Measurements from ENCODE around the gene TNRC18.

TNRC18 gene

DNA sequence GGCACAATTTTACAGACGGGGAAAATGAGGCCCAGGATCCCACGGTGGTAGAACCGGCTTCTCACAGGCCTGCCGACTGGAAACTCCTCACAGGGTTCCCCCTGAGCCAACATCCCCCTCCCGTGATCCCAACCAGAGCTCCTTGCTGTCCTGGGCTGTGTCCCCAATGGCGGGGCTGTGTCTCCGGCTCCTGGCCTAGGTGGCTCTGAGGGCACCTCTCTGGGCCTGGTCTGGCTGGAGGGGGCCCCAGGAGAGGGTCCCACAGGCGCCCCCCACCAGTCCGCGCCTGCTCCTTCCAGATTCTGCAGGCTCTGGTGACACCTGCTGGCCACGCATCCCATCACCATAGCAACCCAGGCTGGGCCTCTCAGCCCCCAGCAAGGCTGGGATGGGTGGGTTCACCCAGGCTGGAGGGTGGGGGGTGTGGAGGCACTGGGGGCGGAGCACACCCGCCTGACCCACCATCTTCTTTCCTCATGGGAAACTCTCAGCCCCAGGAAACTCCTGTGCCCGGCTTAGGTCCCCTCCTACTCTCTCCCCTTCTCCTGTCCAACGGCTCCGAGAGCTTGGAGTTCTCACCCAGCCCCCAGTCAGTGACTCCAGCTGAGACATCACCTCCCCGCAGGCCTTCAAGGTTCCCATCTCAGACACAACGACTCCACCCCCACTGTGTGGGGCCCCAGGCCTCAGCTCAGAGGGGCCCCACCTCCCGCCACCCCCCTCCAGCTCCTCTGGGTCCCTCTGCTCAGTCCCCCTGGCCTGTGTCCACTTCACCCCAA lies 27.1 kb upstream of the TNRC18 start:
- DNase-seq (ENCODE audit: low read depth in 2 of 2) = no peak

DNA sequence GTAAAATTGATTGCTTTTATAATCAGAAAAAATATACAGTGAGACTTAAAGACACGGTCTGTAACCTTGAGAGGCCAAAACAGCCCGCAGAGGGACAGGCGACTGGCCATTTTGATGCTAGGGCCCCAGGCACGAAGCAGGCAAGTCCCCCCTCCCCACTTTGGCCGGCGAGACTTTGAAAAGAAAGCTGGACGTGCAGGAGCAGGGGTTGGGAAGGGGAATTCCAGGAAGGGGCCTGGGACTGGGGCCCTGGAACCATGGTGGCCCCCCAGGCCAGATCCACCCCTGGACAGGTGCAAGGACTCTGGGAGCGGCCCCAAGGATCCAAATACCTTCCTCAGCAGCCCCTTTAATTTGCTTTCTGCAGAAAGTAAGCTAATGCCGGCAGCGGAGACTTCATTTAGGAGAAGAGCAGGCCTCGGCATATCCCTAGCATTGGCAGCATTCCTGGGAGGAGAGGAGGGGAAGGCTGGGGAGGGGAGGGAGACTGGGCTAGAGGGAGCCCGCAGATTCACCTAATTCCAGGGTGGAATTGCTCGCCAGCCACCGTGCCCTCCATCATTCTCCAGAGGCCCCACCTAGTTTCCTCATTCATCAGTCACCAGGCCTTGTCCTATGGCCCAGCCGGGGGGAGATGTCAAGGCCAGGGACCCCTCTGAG lies 24.9 kb upstream of the TNRC18 start:
- DNase-seq (ENCODE audit: low read depth in 2 of 2) = no peak

DNA sequence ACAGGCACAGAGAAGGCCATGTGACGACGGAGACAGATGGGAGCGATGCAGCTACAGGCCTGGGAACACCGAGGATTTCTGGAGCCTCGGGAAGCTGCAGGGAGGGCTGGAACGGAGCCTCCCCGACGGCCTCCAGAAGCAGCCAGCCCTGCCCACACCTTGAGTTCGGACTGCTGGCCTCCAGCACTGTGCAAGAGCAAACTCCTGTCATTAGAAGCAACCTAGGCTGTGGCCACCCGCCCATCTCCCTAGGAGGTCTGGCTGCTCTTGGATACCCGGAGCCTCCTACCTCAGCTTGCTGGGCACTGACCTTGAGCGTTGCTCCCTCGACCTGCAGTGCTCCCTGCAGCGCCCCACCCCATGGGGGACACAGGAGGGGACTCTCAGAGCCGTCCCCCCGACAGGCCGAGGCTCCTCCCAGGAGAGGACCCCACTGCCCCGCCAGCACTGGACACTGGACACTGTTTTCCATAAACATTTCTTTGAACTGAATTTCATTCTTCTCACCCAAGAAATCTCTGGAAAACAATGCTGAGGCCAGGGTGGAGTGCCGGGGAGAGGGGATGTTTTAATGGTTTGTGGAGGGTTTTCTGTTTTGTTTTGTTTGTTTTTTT lies 22.5 kb upstream of the TNRC18 start:
- DNase-seq (ENCODE audit: low read depth in 2 of 2) = no peak

DNA sequence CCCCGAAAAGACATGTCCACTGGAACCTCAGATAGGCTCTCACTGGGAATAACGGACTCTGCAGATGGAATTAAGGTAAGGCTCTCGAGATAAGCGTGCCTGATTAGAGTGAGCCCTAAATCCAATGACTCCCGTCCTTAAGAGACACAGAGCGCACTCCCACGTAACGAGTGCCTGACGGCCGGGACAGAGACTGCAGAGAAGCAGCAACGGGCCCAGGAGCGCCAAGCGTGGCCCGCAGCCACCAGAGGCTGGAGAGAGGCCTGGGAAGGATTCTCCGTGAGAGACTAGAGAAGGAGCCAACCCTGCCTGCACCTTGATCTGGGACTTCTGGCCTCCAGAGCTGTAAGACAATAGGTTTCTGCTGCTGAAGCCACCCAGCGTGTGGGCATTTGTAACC lies 20.0 kb upstream of the TNRC18 start:
- no peak for DNase-seq (ENCODE audit: low read depth in 2 of 2)

DNA sequence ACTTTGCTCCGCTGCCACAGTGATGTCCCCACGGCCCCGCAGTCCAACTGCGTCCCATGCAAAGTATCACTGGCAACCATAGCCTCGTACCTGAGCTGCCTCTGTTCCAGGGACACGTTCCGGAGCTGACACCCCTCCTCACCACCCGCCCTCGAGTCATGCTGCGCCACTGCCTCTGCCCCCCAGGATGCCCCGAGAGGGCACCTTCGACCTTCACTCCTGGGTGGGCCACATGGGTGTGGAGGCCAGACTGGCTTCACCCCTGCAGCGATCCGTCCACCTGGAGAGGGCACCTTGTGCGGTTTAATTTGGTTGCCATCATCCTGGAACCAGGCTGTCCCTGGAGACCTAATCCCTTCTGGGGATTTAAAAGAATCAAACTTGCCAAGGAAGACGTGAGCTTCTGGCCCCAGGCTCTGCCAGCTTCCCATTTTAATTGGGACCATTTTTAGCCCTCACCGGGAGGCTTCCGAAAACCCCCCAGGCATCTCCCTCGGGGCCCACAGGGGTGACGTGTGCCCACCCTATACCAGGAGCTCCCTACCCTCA lies 19.2 kb upstream of the TNRC18 start:
- no peak for DNase-seq (ENCODE audit: low read depth in 2 of 2)

DNA sequence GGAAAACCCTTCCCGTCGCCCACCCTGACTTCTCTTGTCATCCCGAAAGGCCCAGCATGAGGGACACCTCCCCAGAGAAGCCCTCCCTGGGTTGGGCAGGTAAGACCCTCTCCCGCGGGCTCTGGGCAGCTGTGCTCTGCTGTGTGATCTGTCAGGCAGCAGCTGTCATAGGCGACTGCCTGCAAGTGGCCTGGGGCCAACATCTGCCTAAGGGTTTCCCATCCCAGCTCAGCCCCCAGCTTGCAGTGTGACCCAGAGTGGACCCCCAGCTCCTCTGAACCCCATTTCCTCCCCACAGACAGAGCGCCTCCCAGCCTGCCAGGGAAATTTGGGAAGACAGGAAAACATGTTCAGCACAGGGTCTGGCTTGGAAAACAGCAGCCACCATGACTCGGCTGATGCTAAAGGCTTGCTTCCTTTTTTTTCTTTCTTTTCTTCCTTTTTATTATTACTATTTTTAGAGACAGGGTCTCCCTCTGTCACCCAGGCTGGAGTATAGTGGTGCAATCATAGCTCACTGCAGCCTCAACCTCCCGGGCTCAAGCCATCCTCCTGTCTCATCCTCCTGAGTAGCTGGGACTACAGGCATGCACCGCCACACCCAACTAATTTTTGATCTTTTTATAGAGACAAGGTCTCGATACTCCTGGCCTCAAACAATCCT lies 18.3 kb upstream of the TNRC18 start:
- no peak for DNase-seq (ENCODE audit: low read depth in 2 of 2)

DNA sequence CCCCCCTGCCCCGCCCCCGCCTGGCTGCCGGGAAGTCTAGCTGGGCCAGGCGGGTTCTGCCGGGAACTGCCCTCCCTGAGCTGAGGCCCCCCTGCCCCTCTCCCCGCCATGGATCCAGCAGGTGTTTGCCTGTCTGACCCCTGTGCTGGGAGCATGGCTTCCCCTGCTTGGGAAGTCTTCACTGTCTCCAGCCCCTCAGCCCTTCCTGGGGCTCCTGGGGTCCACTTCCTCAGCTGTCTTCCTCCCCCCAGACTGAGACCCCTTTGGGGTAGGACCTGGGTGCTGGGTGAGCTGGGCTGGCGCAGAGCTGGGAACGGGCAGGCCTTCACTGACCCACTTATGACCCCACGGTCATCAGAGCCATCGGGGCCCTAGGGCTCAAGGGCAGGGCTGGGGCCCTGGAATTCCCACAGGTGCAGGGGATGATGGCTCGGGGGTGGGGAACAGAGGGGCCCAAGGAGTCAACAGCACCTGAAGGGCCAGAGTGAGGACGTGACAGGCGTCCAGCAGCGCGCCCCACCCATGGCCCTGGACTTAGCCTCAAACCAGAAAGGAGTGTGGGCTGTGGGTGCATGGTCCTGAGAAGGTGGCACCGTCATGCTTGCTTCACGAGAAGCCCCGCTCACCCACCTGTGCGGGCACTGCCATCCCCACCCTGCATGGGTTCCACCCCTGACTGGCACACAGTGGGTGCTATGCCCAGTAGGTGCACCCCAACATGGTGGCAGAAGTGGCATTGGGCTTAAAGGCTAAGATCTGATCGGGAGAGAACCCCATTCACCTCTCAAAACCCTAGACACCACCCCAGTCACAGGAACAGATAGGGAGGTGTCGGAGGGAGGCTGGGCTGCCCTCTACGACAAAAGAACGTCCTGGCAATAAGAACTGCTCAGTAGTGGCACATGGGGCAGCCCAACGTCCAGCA lies 16.2 kb upstream of the TNRC18 start:
- DNase-seq (ENCODE audit: low read depth in 2 of 2) = no peak

DNA sequence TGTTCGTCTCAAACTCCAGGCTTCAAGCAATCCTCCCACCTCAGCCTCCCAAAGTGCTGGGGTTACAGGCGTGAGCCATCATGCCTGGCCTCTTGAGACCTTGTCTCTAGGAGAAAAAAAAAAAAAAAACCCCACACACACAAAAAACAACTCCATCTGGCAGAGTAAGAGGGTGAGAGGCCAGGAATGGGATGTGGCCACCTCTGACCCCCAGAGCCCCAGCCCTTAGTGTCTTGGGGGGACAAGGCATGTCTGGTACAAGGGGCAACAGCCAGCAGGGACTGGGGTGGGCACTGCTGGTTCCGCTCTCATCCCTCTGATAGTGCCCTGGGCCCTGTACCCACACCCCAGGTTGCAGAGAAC lies 15.6 kb upstream of the TNRC18 start:
- no peak for DNase-seq (ENCODE audit: low read depth in 2 of 2)

DNA sequence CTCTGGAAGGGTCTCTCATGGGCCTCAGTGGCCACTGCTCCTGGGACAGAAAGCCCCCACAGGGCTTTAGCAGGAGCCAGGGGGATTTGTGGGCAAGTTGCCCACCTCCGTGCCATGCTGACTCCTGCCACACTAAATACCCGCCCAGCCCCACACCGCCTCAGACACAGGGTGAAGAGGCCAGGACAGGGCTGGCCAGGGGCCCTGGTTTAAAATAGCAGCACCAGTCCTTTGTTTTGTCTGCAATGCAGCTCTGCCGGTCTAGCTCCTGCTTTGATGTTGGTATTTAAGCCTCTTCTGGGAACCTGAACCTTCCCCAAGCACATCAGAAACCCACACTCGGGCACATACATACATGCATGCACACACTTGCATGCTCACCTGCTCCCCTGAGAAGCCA lies 14.4 kb upstream of the TNRC18 start:
- no peak for DNase-seq (ENCODE audit: low read depth in 2 of 2)

DNA sequence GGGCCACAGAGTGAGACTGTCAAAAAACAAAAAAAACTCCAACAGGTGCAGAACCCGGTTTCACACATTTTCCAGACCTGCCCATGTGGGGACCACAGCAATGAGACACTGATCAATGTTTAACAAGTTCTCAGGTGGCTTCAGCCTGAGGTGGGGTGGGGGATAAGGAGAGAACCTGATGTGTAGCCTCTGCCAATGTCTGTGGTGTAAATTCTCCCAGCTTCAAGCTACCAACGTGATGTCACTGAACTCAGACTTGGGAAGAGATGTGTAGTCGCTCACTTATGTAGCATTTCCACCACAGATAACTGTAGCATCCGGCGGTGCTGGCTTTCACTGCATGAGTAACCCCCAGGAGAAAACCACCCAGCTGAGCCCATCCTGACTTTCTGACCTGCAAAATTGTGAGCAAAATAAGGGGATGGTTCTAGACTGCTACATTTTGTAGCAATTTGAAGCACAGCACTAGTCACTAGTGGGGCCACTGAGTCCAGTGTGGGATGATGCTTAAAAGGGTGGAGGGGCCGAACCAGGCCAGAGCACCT lies 13.8 kb upstream of the TNRC18 start:
- DNase-seq (ENCODE audit: low read depth in 2 of 2) = no peak

DNA sequence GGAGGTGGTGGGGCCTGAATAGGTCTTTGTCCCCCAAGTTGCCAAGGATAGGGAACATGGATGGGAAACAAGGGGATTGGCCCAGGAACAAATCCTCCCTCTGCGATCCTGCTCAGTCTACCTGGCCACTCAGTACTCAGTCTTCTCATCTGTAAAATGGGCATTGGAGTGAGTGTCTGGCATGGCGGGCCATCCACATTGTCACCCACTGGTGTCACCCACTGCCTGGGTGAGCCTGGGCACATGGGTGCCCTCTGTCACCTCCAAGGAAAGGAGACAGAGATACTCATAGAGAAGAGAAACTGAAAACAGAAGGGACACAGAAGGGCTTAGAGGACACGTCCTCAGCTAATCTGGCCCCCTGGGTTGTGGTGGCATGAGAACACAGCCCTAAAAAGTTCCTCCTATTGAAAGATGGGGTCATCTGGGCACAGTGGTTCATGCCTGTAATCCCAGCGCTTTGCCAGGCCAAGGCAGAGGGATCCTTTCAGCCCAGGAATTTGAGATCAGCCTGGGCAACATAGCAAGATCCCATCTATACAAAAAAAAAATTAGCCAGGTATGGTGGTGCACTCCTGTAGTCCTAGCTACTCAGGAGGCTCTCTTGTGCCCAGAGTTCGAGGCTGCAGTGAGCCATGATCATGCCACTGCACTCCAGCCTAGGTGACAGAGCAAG lies 12.5 kb upstream of the TNRC18 start:
- no peak for DNase-seq (ENCODE audit: low read depth in 2 of 2)

DNA sequence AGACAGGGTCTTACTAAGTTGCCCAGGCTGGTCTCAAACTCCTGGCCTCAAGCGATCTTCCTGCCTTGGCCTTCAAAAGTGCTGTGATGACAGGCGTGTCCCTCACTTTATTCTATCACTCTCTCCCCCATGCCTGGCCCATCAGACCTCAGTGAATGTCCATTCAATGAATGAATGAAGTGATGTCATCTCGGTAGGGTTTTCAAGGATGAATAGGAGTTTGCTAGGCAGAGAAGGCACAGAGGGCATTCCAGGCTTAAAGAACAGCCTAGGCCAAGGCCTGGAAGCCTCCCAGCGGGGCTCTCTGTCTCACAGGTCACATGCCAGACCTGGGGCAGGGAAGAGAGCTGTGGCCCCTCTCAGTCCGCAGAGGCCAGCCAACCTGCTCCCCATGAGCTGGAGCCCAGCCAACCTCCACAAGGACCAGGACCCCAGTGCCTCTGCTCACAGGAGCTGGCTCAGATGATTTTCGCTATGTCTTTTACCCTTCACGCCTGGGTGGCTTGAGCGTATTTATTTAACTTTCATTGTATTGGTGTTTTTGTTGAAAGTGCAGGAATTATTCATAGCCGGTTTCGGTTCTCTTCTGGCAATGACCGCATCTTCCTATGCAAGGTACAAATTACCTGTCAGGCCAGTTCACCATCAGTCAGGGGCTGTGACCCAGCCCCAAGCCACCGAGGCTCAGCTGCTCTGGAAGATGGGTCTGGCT lies 11.8 kb upstream of the TNRC18 start:
- DNase-seq (ENCODE audit: low read depth in 2 of 2) = no peak

DNA sequence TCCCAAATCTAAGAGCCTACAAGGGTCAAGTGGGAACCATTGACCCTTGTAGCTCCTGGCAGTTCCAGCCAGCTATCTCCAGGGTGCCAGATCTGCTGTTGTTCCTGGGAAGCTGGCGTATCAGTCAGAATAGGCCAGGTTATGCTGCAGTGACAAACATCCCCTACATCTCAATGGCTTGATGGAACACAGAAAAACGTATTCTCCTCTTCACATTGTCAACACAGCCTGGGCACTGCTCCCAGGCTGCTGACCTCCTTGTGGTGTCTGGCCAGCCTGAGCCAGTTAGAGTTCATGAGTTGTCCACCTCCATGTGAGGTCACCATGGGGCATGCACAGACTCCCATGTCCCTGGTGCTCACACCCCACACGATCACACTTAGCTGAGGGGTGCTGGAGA lies 9.5 kb upstream of the TNRC18 start:
- DNase-seq (ENCODE audit: low read depth in 2 of 2) = no peak

DNA sequence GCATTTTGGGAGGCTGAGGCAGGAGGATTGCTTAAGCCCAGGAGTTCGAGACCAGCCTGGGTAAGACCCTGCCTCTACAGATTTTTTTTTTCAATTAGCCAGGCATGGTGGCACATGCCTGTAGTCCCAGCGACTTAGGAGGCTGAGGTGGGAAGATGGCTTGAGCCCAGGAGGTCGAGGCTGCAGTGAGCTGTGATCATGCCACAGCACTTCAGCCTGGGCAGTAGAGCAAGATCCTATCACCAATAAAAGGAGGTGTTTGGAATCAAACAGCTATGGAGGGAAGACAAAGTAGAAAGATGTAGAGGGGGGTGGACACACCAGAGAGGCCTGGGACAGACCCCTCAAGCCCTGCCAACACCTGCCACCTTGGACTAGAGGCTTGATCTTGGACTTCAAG lies 9.1 kb upstream of the TNRC18 start:
- DNase-seq (ENCODE audit: low read depth in 2 of 2) = no peak

DNA sequence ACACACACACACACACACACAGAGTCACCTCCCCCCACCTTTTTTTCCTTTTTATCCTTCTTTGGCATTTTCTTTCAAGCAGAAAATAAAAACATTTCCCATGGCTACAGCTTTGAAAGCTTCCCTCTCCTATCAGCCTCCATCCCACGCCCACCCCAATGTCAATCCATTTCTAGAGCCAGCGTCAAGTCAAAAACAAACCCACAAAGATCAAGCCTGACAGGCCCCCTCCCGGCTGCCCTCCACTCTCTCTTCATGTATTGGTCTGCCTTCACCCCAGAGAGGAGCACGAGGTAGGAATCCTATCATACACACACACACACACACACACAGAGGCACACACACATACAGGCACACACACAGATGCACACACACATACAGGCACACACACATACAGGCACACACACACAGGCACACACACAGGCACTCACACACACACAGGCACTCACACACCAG lies 8.0 kb upstream of the TNRC18 start:
- DNase-seq (ENCODE audit: low read depth in 2 of 2) = no peak

DNA sequence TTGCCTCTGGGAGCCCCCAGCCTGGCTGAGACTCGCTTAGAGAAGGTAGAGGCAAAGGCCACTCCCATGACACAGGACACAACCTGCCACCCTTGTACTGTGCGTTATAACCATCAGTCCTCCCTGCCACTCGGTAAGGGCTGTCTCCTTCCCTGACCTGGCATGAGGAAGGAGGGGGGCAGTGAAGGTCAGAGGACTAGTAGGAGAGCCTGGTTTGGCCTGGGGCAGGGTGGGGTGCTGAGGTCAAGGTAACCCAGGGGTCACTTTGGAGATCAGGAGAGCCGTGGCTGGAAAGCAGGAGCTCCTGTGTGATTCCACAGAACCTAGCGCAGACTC lies 6.9 kb upstream of the TNRC18 start:
- no peak for DNase-seq (ENCODE audit: low read depth in 2 of 2)

DNA sequence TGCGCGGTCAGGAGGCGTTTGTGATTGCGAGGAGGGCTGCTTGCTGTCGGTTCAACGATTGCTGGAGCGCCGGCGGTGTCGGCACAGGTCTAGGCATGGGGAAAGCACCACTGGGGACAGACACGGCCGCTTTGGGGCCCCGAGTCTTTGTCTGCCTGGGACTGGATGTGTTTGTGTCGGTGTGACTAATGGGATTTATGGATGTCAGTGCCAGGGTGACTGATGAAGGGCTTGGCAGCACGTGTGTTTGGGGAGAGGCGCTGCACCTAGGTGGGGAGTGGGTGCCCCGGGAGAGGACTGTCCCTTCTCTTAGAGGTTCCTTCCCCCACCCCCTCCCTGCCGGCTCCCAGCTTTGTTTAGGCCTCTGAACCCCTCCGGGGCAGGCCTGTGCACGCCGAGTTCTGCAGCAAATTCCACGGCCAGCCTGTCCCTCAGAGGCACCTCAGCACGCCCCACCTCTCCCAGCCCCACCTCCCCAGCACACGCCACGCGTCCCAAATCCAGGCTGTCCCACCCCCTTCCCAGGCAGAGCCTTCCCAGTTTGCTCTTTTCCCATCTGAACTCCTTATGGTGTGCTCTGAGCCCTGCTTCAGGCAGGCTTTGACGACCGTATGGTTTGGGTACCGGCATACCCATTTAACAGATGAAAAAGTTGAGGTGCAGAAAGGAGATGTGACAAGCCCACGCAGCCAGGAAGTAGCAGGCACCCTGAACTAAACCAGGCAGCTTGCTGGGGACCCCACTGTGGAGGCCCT lies 6.4 kb upstream of the TNRC18 start:
- no peak for DNase-seq (ENCODE audit: low read depth in 2 of 2)

DNA sequence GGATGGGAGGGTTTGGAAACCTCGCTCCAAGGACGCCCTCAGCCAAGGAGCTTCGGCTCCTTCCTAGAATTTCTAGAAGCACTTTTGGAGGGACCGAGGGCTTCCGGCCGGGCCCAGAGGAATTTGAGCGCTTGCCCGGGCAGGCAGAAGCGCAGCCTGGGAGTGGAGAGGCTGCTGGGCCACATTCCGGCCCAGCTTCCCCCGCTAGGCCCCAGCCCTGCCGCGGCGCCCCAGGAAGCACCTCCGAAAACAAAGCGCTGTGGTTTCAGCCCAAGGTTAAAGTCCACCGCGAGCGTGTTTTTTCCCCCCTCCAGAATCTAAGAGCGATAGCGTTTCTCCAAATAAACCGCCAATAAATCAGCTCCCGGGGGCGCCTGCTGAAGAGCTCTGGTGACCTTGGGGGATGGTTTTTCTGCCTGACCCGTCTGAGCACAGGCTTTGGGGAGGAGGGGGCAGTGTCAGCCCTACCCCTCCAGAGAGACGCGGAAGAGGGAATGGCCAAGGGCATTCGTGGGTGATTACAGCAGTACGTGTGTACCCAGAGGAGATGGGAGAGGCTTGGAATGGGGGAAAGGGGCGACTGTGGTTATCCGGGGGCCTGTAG lies 5.7 kb upstream of the TNRC18 start:
- no peak for DNase-seq (ENCODE audit: low read depth in 2 of 2)

Data from stimulated activated CD8-positive, alpha-beta memory T cell treated with anti-CD3 and anti-CD28 coated beads, Interleukin-15, amount 100 ng/mL, for 48 hours (primary cell).